Left ventricle myocardium superior (tissue), 1 donor: Measurements from ENCODE around the gene SLC3A2. TPM values are rescaled to one million over a fixed set of nuclear protein-coding genes. Genes with fewer than 3 reads are reported as not detected.
"Not testable (repeated sequence)": the region's sequence is repeated elsewhere in the genome, so short reads cannot be mapped to it uniquely, and the experiment has no call there.

ENCODE experiments used
- ATAC-seq: fragments of 200-7000 bp; cut with Tn5 transposase; one replicate; pipeline ENCODE4 v1.9.1; 2020; ENCODE audit warnings: mild to moderate bottlenecking, moderate library complexity
- DNase-seq: peaks from one replicate; pipeline ENCODE4 v3.0.0-alpha.2; 2020
- intact Hi-C: fragments of 100-400 bp; cut with micrococcal nuclease; formaldehyde crosslinking; loops from one replicate; pipeline ENCODE4 v1.11.0; 2022
- long read RNA-seq: library from polyadenylated mRNA; unstranded; transcript quantifications from one replicate; pipeline ENCODE4 v2.0.0, GENCODE V29; 2021
- total RNA-seq: library from RNA; stranded (reverse); fragmentation: NEBNext Ultra II Directional; extraction: Animal tissue kit (Norgen Biotek cat#: 25700); gene quantifications from one replicate; pipeline ENCODE4 v1.2.1, GENCODE V29; 2021
- donor health status: DM: no; HTN: yes; CAD: no; lungs with severe emphysema.

The SLC3A2 gene
- total RNA-seq, result 36.4 TPM
- long read RNA-seq, transcript SLC3A2-201 (9 exons, 1,904 nt), result major isoform, 46 of 53 reads
- long read RNA-seq, partial matches to known transcripts, result 0 of 53 reads
- long read RNA-seq, other reads (novel, unspliced or antisense), result 3 of 53 reads

DNA sequence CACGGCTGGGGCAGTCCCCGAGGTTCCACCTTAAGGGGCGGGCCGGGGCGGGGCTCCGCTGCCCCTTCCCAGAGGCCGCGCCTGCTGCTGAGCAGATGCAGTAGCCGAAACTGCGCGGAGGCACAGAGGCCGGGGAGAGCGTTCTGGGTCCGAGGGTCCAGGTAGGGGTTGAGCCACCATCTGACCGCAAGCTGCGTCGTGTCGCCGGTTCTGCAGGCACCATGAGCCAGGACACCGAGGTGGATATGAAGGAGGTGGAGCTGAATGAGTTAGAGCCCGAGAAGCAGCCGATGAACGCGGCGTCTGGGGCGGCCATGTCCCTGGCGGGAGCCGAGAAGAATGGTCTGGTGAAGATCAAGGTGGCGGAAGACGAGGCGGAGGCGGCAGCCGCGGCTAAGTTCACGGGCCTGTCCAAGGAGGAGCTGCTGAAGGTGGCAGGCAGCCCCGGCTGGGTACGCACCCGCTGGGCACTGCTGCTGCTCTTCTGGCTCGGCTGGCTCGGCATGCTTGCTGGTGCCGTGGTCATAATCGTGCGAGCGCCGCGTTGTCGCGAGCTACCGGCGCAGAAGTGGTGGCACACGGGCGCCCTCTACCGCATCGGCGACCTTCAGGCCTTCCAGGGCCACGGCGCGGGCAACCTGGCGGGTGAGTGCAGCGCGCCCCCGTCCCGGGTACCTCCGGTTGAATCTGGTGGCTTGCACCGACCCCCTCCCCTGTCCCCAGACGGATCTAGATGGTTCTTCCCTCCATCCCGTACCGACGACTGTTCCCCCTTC is at the start of gene SLC3A2:
Gene SLC3A2 (plus strand): TSS at position 94 of the 776 bp plus-strand sequence. CDS start 128 bp downstream, at position 222.
- ATAC-seq (peak; percentile 94), DNase-seq (peak; percentile 94)
- intact Hi-C loops, result no loop called here

DNA sequence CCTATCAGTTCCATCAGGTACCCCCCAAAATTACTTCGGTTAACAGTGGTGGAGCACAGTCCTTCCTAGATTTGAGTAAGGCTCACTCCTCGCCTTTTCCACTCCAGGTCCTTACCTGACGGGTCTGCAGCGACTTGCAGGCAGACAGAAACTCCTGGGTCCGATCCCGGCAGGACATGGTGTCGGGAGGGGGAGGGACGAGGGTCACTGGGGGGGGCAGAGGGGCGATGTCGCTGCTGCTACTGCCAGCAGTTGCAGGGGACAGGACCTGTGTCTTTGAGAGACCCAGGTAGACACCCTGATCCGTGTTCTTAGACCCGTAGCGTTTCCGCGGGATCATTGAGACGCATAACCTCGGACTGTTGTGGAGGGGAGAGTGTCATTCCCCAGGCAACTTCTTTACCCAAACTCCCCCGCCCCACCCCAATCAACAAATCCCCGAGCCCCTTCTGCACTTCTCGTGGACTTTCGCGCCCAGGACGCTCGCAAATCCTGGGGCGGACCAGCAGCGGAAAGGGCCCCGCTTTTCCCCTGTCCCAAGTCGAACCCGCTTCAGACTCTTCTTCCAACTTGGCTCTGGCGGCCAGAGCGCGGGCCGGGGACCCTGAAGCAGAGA is 49.7 kb upstream of the SLC3A2 start:
- DNase-seq (no peak), ATAC-seq (no peak)
- intact Hi-C loops, result no loop called here

GRCh38 chr11:62831520-62832335 is 49.0 kb upstream of the SLC3A2 start, which contains the start of gene STX5:
Gene STX5 (minus strand): TSS chr11:62832051. CDS start chr11:62831243, 808 bp downstream.
- DNase-seq (peak; percentile 100), ATAC-seq (peak; percentile 98)
- intact Hi-C loops, result no loop called here

GRCh38 chr11:62832336-62833234 is 48.1 kb upstream of the SLC3A2 start, which contains the start of gene TEX54:
Gene TEX54 (minus strand): TSS chr11:62832841.
- DNase-seq (peak; percentile 48), ATAC-seq (peak; percentile 5)
- intact Hi-C loops, result no loop called here

DNA sequence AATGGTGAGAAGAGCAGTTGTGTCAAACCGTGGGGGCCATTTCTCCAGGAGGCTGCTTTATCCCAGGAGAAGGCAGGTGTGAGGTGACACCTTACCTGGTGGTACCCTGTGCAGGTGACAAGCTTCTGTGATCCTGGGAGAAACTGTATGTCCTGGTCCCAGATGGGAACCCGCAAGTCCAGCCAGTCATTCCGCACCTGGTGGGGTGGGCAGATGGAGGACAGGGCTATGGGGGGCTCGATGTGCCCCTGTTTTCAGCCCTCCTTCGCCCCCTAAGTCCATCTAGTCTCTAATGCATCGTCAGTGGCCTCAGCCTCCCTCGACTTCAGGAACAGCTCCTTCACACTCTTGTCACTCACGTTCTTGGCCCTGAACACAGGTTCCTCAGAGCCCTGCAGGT is 45.4 kb upstream of the SLC3A2 start:
- no peak for DNase-seq
- intact Hi-C loops, result no loop called here
- ATAC-seq, result no peak

GRCh38 chr11:62839050-62839945 is 41.4 kb upstream of the SLC3A2 start, which contains the start of gene WDR74:
Gene WDR74 (minus strand): TSS chr11:62839590. CDS start chr11:62839570, 20 bp downstream.
- intact Hi-C loops, result no loop called here
- ATAC-seq, result peak; percentile 70
- DNase-seq, result peak; percentile 95

- DNase-seq (peak; percentile 72), ATAC-seq (peak; percentile 13)
- intact Hi-C loops, result not testable (repeated sequence)
Measured at GRCh38 chr11:62840721-62841360, 39.9 kb upstream of the SLC3A2 start.

DNA sequence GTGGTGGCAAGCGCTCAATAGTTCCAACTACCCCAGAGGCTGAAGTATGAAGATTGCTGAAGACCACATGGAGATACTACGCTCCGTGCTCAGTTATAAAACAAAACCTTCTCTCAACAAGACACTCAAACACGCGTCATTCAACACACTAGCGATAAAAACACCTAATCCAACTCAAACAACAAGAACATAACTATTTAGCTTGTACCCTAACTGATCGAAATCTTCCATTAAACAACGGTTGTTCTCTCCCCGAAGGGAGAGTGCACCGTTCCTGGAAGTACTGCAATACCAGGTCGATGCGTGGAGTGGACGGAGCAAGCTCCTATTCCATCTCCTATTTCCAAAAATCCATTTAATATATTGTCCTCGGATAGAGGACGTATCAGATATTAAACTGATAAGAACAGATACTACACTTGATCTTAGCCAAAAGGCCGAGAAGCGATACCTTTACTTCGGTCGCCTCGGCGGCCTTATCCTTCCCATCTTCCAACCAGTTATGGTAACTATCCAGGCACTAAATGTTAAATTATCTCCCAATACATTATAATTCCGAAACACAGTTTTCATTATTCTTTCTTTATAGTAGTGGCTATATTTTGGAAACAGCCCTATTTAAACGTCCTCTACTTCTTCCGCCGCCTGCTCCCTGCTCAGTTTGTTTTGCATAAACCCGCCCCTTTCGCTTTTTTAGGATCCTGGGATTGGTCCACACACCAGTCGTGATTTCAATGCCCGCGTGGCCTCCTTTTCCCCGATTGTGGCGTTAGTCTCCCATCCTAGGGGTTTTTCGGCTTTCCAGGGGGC is 39.1 kb upstream of the SLC3A2 start:
- DNase-seq (peak; percentile 80), ATAC-seq (peak; percentile 77)
- intact Hi-C loops, result no loop called here

DNA sequence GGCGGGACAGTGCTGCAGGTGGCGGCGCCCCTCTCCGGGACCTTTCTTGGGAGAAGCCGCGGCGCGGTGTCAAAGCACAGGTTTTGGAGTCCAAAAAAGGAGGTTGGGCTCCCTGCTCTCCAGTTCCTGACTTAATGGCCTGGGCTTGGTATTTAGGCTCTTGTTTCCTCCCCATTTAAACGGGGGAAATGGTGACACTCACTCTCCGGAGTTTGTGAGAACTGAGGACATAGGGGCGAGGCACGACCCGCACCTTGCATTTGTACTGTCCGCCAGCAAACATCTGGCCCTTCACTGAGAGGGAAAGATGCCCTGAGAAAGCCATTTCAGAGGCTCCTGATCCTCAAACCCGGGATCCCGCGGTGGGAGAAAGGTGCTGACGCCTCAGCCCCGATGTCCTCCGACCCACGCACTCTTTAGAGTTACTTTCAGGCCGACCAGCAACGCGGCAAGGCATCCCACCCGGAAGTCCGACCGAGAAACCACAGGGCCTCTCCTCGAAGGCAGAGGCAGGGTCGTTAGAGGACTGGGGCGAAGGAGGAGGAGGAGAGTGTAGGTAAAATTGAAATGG is 38.4 kb upstream of the SLC3A2 start:
- intact Hi-C loops, result no loop called here
- ATAC-seq, result peak; percentile 6
- peak; percentile 47 for DNase-seq

GRCh38 chr11:62842891-62843290 is 37.8 kb upstream of the SLC3A2 start:
- ATAC-seq, intact Hi-C loops, DNase-seq: not testable (repeated sequence)

DNA sequence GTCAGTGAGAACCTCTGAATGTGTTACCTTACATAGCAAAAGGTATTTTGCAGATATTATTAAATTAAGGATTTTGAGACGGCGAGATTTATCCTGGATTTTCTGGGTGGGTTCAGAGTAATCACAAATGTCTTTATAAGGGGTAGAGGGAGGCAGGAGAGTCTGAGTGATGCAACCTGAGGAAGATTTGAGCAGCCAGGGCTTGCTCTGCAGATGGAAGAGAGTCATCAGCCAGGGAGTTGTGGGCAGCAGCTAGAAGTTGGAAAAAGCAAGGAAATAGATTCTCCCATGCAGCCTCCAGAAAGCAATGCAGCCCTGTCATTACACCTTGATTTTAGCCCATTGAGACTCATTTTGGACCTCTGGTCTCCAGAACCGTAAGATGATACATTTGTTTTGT is 37.2 kb upstream of the SLC3A2 start:
- ATAC-seq, result no peak
- intact Hi-C loops, result no loop called here

DNA sequence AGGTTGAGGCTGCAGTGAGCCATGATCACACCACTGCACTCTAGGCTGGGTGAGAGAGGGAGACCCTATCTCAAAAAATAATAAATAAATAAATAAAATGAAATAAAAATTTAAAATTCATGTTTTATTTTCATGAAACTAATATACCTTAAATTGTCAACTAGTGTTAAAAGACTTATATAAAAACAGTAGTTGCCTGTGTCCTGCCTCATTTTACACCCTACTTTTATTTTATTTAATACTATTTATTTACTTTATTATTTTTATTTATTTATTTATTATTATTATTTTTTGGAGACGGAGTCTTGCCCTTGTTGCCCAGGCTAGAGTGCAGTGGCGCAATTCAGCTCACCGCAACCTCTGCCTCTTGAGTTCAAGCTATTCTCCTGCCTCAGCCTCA is 36.5 kb upstream of the SLC3A2 start:
- intact Hi-C loops, result no loop called here
- no peak for ATAC-seq

More for the DNA sequence above, 37.2 kb upstream of the SLC3A2 start:
- DNase-seq, result no peak

GRCh38 chr11:62846177-62846576 is 34.5 kb upstream of the SLC3A2 start:
- intact Hi-C loops, result no loop called here
- DNase-seq (no peak), ATAC-seq (no peak)

More for the DNA sequence above, 36.5 kb upstream of the SLC3A2 start:
- DNase-seq, result no peak

GRCh38 chr11:62847767-62848314 is 32.9 kb upstream of the SLC3A2 start:
- no peak for DNase-seq
- no peak for ATAC-seq
- intact Hi-C loops, result no loop called here
